Mesendoderm (in vitro differentiated cells): Measurements from ENCODE around the gene CTSE.

ENCODE experiments used
- DNase-seq: peaks from one replicate; pipeline ENCODE4 v3.0.0; 2013
- H2AK5ac ChIP-seq: 2 replicates; pipeline ENCODE4 v1.6.1; 2013; ENCODE audit warnings: low read length, inconsistent platforms
- H2BK120ac ChIP-seq: 2 replicates; pipeline ENCODE4 v1.6.1; 2013; ENCODE audit warnings: low read depth, mild to moderate bottlenecking, low read length, moderate library complexity, mixed read lengths
- H2BK15ac ChIP-seq: replicated peaks from 2 replicates; pipeline ENCODE4 v1.6.1; 2013; ENCODE audit warnings: low read depth, mild to moderate bottlenecking, moderate library complexity
- H2BK5ac ChIP-seq: 2 replicates; pipeline ENCODE4 v1.6.1; 2013; ENCODE audit warnings: low read length, inconsistent platforms
- H3K18ac ChIP-seq: 2 replicates; pipeline ENCODE4 v1.6.1; 2013; ENCODE audit warnings: mild to moderate bottlenecking, low read length, mixed read lengths
- H3K23ac ChIP-seq: one replicate; pipeline ENCODE4 v1.6.1; 2013; ENCODE audit warnings: low read length
- H3K27ac ChIP-seq: 2 replicates; pipeline ENCODE4 v1.5.1; 2013; ENCODE audit warnings: low read depth, mild to moderate bottlenecking, inconsistent platforms, low read length, moderate library complexity
- H3K27me3 ChIP-seq: 2 replicates; pipeline ENCODE4 v1.6.1; 2013; ENCODE audit warnings: low read length, control low read depth, mild to moderate bottlenecking, inconsistent platforms; ENCODE audit not compliant: insufficient read depth, poor library complexity
- H3K36me3 ChIP-seq: 2 replicates; pipeline ENCODE4 v1.6.1; 2013; ENCODE audit warnings: low read length, inconsistent platforms; ENCODE audit not compliant: control insufficient read depth, insufficient read depth
- H3K4ac ChIP-seq: one replicate; pipeline ENCODE4 v1.6.1; 2013; ENCODE audit warnings: low read depth, mild to moderate bottlenecking, low read length, moderate library complexity
- H3K4me1 ChIP-seq: 2 replicates; pipeline ENCODE4 v1.6.1; 2013; ENCODE audit warnings: low read depth, low read length, inconsistent platforms; ENCODE audit not compliant: control insufficient read depth
- H3K4me2 ChIP-seq: 2 replicates; pipeline ENCODE4 v1.6.1; 2013; ENCODE audit warnings: low read length
- H3K4me3 ChIP-seq: 2 replicates; pipeline ENCODE4 v1.5.1; 2013; ENCODE audit warnings: mild to moderate bottlenecking, low read length
- H3K56ac ChIP-seq: one replicate; pipeline ENCODE4 v1.6.1; 2013; ENCODE audit warnings: low read length
- H3K79me1 ChIP-seq: 2 replicates; pipeline ENCODE4 v1.6.1; 2013; ENCODE audit warnings: low read length, inconsistent platforms
- H3K79me2 ChIP-seq: 2 replicates; pipeline ENCODE4 v1.6.1; 2013; ENCODE audit warnings: mild to moderate bottlenecking, low read length; ENCODE audit not compliant: control insufficient read depth, insufficient read depth
- H3K9ac ChIP-seq: 2 replicates; pipeline ENCODE4 v1.6.1; 2013; ENCODE audit warnings: low read length, inconsistent platforms
- H4K5ac ChIP-seq: one replicate; pipeline ENCODE4 v1.6.1; 2013; ENCODE audit warnings: low read length
- H4K8ac ChIP-seq: one replicate; pipeline ENCODE4 v1.6.1; 2013; ENCODE audit warnings: low read depth, mild to moderate bottlenecking, control low read depth, low read length, moderate library complexity
- WGBS: extraction: QIAGEN DNeasy Blood & Tissue Kit; methylation state at CpG from one replicate; pipeline ENCODE4 v1.1.7; 2013; ENCODE audit warnings: low lambda C conversion rate, missing lambda C conversion rate; ENCODE audit not compliant: insufficient coverage; ENCODE audit errors: extremely low coverage; 5-methylcytosine and 5-hydroxymethylcytosine counted together

The CTSE gene

DNA sequence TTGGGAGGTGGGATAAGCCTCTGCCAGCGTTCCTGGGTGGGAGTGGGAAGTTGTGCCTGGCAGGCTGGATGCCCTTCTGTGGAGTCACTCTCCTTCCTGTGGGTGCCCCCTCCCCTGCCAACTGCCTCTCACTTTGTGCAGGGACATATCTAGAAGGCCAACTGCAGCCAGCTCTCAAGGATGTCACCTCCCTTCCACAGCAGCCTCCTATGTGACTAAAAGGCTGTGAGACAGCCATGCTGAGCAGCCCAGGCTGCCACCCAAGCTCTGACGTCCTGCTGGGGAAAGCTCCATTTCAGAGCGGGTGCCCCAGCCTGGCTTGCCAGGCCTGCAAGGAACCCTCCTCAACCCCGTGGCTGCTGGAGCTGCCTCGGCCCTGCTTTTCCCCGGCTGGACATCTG, 60.9 kb downstream of the CTSE start:
- H4K8ac ChIP-seq = no peak overlapping the region
- no peak overlapping the region for H3K4me2 ChIP-seq
- H2BK5ac ChIP-seq = no peak overlapping the region
- no peak for DNase-seq
- H3K27ac ChIP-seq = no peak overlapping the region
- no peaks in the 10 kb centered on the region for H3K36me3 ChIP-seq
- H3K23ac ChIP-seq = no peak overlapping the region
- H3K4me1 ChIP-seq = no peaks in the 10 kb centered on the region
- H3K79me1 ChIP-seq = no peaks in the 10 kb centered on the region
- H3K4ac ChIP-seq = no peak overlapping the region
- WGBS = no CpG with 5 or more reads among the region's 6 CpGs
- no peak overlapping the region for H3K9ac ChIP-seq
- H2BK120ac ChIP-seq = no peak overlapping the region
- no peaks in the 10 kb centered on the region for H3K79me2 ChIP-seq
- no peak overlapping the region for H2BK15ac ChIP-seq
- no peak overlapping the region for H3K56ac ChIP-seq
- H3K27me3 ChIP-seq = no peaks in the 10 kb centered on the region
- no peak overlapping the region for H2AK5ac ChIP-seq
- no peak overlapping the region for H3K18ac ChIP-seq
- H4K5ac ChIP-seq = no peak overlapping the region
- no peak overlapping the region for H3K4me3 ChIP-seq

DNA sequence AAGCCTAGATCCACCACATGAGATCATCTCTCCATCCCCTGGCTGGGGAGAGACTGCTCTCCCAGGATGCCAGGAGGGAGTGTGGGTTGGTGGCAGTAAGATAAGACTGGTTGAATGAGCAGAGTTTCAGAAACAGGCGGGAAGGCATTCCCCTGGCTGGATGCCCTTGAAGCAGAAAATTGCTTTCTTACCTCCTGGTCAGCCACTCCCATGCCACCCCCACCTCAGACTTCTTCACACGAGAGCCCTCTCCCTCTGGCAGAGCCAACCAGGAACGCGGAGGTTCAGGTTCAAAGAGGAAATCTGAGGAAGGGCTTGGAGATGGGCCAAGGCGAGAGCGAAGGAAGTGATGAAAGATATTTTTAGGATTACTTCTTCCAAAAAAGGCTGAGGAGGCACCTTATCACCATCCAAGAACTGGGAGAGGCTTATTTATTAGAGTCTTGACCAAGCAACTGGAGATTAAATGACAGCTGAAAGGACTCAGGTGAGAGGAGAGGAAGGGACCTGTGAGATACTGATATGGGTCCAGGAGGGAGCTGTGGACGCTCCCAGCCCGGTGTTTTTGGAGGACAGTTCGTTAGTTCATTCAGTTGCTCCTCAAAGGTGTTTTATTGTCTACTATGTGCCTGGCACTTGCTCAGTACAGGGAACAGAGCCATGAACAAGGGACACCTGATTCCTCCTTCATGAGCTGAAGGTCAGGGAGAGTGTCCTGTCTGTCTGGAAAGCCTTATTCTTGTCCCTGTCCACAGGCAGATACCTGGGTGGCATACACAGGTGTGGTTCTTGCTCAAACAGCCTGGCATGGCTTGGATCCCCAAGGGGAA, 61.5 kb downstream of the CTSE start:
- H3K4me3 ChIP-seq = no peak overlapping the region
- H4K5ac ChIP-seq = no peak overlapping the region
- H3K27me3 ChIP-seq = no peaks in the 10 kb centered on the region
- no peak overlapping the region for H4K8ac ChIP-seq
- H3K9ac ChIP-seq = no peak overlapping the region
- no peak overlapping the region for H3K27ac ChIP-seq
- no peak overlapping the region for H3K4ac ChIP-seq
- no peak overlapping the region for H2AK5ac ChIP-seq
- no peak for DNase-seq
- no peak overlapping the region for H3K4me2 ChIP-seq
- H2BK5ac ChIP-seq = no peak overlapping the region
- H2BK15ac ChIP-seq = no peak overlapping the region
- H2BK120ac ChIP-seq = no peak overlapping the region
- no CpG with 5 or more reads among the region's 9 CpGs for WGBS
- no peak overlapping the region for H3K23ac ChIP-seq
- H3K4me1 ChIP-seq = no peaks in the 10 kb centered on the region
- no peaks in the 10 kb centered on the region for H3K79me2 ChIP-seq
- H3K18ac ChIP-seq = no peak overlapping the region
- no peak overlapping the region for H3K56ac ChIP-seq
- no peaks in the 10 kb centered on the region for H3K79me1 ChIP-seq
- no peaks in the 10 kb centered on the region for H3K36me3 ChIP-seq

DNA sequence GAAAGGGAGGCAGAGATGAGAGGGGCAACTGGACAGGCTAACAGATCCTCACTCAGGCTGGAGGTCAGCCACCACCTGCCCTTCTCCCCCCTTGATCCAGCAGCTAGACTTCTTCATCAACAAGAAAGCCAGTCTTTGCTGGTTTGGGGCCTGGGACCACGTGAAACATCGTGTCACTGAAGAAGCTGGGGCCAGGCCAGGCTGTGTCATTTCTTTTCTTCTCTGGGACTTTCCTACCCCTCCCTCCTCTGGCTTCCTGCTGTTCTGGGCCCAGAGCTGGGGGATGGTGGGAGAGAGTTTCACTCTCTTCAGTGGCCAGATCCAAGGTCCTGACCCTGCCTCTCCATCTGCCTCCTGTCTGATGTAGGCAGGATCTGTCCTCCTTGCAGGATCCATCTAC, 62.3 kb downstream of the CTSE start:
- Histone ChIP-seq H3K4ac (no peak overlapping the region), H3K79me1 (no peaks in the 10 kb centered on the region), H3K18ac (no peak overlapping the region), H3K27me3 (no peaks in the 10 kb centered on the region), H3K4me2 (no peak overlapping the region), H3K79me2 (no peaks in the 10 kb centered on the region), H2AK5ac (no peak overlapping the region), H3K4me1 (no peaks in the 10 kb centered on the region), H3K23ac (no peak overlapping the region), H3K36me3 (no peaks in the 10 kb centered on the region), H3K4me3 (no peak overlapping the region), H2BK120ac (no peak overlapping the region), H3K9ac (no peak overlapping the region), H3K56ac (no peak overlapping the region), H4K8ac (no peak overlapping the region), H2BK5ac (no peak overlapping the region), H2BK15ac (no peak overlapping the region), H3K27ac (no peak overlapping the region), H4K5ac (no peak overlapping the region)
- no peak for DNase-seq
- WGBS = no CpG with 5 or more reads among the region's 2 CpGs

DNA sequence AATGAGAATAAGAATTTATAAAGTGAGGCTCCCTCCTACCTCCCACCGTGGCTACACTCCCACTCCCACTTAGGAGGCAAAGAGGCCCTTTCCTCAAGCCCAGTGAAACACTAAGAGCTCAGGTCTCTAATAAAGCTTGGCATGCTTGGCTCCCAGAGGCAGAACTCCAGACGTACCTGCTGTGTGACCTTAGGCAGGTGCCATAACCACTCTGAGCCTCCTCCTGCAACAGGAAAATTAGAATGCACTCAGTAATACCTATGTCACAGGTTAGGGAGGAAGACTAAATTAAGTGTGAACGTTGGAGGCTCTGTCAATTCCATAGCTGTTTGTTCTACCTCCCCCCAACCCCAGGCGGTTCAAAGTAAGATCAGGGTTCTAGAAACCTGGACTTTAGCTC, 63.9 kb downstream of the CTSE start:
- WGBS = no CpG with 5 or more reads among the region's 4 CpGs
- Histone ChIP-seq H2BK5ac (no peak overlapping the region), H3K56ac (no peak overlapping the region)

More for the DNA sequence above, 63.9 kb downstream of the CTSE start:
- Histone ChIP-seq H3K36me3 (no peaks in the 10 kb centered on the region), H2BK15ac (no peak overlapping the region), H3K4ac (no peak overlapping the region), H3K4me2 (no peak overlapping the region), H3K18ac (no peak overlapping the region), H3K27ac (no peak overlapping the region), H2AK5ac (no peak overlapping the region), H3K4me1 (no peaks in the 10 kb centered on the region), H2BK120ac (no peak overlapping the region), H3K4me3 (no peak overlapping the region), H3K79me2 (no peaks in the 10 kb centered on the region), H3K27me3 (no peaks in the 10 kb centered on the region), H3K79me1 (no peaks in the 10 kb centered on the region), H4K5ac (no peak overlapping the region), H4K8ac (no peak overlapping the region), H3K23ac (no peak overlapping the region), H3K9ac (no peak overlapping the region)
- no peak for DNase-seq
